Measurements from ENCODE around the gene SLC6A6. TPM values are rescaled to one million over a fixed set of nuclear protein-coding genes. Genes with fewer than 3 reads are reported as not detected.

The SLC6A6 gene
- total RNA-seq, 6 experiments from 2014 or later, result 1.5 to 8.2 (median 4.1) TPM

DNA sequence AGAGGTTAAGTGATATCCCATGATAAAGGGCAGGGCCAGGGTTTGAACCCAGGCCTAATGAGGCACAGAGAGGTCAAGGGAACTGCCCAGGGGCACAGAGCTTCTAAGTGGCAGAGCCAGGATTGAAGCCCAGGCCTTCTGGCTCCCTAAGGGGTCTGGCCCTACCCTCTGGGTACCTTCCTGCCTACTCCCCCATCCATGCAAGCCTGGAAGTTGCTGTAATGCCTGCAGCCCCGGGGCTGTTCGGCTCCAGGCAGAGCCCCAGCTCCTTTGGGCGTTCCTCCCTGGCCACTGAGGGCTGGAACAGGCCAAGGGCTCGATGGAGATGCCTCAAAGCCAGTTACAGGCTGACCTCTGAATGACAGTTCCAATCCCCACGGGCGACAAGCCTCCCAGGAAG, 133.2 kb downstream of the SLC6A6 start:
- Histone ChIP-seq H3K4me1 (no peaks in the 10 kb centered on the region), H3K27ac (no peak overlapping the region), H3K27me3 (no peaks in the 10 kb centered on the region), H3K36me3 (no peaks in the 10 kb centered on the region), H3K9me3 (no peaks in the 10 kb centered on the region), H3K4me3 (no peak overlapping the region)
- DNase-seq, result peak in 1 of 3 donors; percentile 23
- 52% methylated on average over 3 of the region's 6 CpGs for WGBS (ENCODE audit: insufficient coverage, low coverage, low lambda C conversion rate, missing lambda C conversion rate)
- no peak for ATAC-seq
- no peak for TF ChIP-seq POLR2A (IDR thresholded peaks at IDR 0.05)
- TF ChIP-seq, protein P1, sequence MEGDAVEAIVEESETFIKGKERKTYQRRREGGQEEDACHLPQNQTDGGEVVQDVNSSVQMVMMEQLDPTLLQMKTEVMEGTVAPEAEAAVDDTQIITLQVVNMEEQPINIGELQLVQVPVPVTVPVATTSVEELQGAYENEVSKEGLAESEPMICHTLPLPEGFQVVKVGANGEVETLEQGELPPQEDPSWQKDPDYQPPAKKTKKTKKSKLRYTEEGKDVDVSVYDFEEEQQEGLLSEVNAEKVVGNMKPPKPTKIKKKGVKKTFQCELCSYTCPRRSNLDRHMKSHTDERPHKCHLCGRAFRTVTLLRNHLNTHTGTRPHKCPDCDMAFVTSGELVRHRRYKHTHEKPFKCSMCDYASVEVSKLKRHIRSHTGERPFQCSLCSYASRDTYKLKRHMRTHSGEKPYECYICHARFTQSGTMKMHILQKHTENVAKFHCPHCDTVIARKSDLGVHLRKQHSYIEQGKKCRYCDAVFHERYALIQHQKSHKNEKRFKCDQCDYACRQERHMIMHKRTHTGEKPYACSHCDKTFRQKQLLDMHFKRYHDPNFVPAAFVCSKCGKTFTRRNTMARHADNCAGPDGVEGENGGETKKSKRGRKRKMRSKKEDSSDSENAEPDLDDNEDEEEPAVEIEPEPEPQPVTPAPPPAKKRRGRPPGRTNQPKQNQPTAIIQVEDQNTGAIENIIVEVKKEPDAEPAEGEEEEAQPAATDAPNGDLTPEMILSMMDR (IDR thresholded peaks at IDR 0.05), result no peak
- intact Hi-C loops (cut with DNase I), result no loop called here

GRCh38 chr3:14536055-14536815, 133.8 kb downstream of the SLC6A6 start:
- no peak overlapping the region for H3K27ac ChIP-seq
- intact Hi-C loops (cut with DNase I), result no loop called here
- H3K9me3 ChIP-seq, result no peaks in the 10 kb centered on the region
- 90% methylated on average over 2 of the region's 10 CpGs for WGBS (ENCODE audit: insufficient coverage, low coverage, low lambda C conversion rate, missing lambda C conversion rate)
- H3K4me1 ChIP-seq, result no peaks in the 10 kb centered on the region
- DNase-seq (peak in 1 of 3 donors; percentile 17), ATAC-seq (no peak)
- TF ChIP-seq, protein P1 (IDR thresholded peaks at IDR 0.05), result no peak
- TF ChIP-seq POLR2A (IDR thresholded peaks at IDR 0.05), result no peak
- H3K27me3 ChIP-seq, result no peaks in the 10 kb centered on the region
- H3K36me3 ChIP-seq, result no peaks in the 10 kb centered on the region
- H3K4me3 ChIP-seq, result no peak overlapping the region

DNA sequence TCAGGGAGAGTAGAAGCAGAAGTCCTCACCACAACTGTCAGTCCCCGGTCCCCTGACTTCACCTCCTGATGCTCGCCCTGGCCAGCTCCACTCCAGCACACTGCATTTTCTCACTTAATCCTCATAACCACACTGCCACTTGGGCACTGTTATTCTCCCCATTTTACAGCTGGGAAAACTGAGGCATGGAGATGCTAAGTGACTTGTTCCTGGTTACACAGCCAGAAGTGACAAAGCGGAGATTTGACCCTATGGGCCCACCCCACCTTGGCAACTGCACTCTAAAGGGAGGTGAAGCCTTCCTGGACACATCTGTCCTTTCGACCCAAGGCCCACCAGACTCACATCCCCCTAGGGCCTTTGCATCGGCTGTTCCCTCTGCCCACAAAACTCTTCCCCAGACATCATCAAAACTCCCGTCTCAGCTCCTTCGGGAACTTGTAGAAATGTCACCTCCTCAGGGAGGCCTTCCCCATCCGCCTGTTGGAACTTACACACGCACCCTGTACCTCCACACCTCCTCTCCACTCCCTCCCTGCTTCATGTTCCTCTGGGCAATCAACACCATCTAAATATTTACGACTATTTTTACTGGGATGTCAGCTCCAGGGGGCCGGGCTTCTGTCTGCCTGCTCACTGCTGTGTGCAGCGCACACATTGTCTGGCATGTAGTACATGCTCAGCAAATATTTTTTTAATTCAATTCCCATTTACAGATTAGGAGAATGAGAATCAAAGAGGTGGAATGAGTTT, 134.6 kb downstream of the SLC6A6 start:
- no peak for ATAC-seq
- WGBS (ENCODE audit: insufficient coverage, low coverage, low lambda C conversion rate, missing lambda C conversion rate), result 83% methylated on average over 11 of the region's 12 CpGs
- no peak overlapping the region for H3K27ac ChIP-seq
- TF ChIP-seq, protein P1 (IDR thresholded peaks at IDR 0.05), result no peak
- TF ChIP-seq POLR2A (IDR thresholded peaks at IDR 0.05), result no peak
- no peaks in the 10 kb centered on the region for H3K36me3 ChIP-seq
- intact Hi-C loops (cut with DNase I), result no loop called here
- no peaks in the 10 kb centered on the region for H3K9me3 ChIP-seq
- no peaks in the 10 kb centered on the region for H3K27me3 ChIP-seq
- DNase-seq, result peak in 1 of 3 donors; percentile 23
- no peaks in the 10 kb centered on the region for H3K4me1 ChIP-seq
- H3K4me3 ChIP-seq, result no peak overlapping the region

DNA sequence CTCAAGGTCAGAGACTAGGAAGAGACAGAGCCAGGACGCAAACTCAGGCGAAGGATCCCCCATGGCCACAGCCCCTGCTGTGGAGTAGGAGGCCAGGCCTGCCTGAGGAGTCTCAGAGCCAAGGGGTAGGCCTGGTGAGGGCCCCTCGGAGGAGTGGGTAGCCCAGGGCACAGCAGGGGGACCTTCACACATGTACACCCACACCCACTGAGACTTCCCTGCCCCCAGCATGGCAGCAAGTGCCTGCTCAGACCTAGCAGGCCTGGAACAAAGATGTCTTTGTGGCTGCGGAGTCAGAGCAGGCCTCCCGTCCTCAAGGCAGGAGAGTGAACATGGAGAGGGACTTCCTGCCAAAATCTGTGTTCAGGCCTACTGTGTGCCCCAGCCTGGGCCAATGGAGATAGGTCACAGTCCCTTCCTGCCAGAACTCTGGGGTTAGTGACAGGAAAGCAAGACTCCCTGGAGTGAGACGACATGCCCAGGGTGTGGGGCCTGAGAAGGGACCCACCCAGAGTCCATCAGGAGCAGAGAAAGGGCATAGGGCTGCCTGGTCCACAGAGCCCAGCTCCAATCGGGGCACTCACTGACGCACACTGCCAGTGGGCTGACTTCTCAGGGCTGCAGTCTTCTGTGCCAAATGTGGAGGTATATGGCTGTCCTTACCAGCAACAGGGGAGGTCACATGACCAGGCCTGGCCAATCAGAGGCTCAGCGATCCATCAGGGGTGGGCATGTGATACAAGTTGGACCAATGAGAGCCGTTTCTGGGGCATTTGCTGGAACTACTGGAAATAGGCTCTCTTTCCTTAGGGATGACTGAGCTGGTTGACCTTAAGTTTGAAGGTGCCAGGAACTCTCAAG, 135.4 kb downstream of the SLC6A6 start:
- Histone ChIP-seq H3K27me3 (no peaks in the 10 kb centered on the region), H3K4me3 (no peak overlapping the region), H3K9me3 (no peaks in the 10 kb centered on the region), H3K27ac (no peak overlapping the region), H3K36me3 (no peaks in the 10 kb centered on the region), H3K4me1 (no peaks in the 10 kb centered on the region)
- intact Hi-C loops (cut with DNase I), result no loop called here
- peak in 1 of 3 donors; percentile 32 for DNase-seq
- ATAC-seq, result peak in 1 of 4 donors; percentile 12
- TF ChIP-seq POLR2A (IDR thresholded peaks at IDR 0.05), result no peak
- TF ChIP-seq, protein P1 (IDR thresholded peaks at IDR 0.05), result no peak
- WGBS (ENCODE audit: insufficient coverage, low coverage, low lambda C conversion rate, missing lambda C conversion rate), result 79% methylated on average over 5 of the region's 10 CpGs
